HepG2 (cell line): ENCODE measurements around the gene CNRIP1. TPM values are rescaled to one million over a fixed set of nuclear protein-coding genes. Genes with fewer than 3 reads are reported as not detected.

Source experiments
- CERS6 ChIP-seq: sonication (generic); formaldehyde crosslinking; IDR thresholded peaks from 2 replicates; pipeline ENCODE4 v1.5.0; 2020; ENCODE audit warnings: missing genetic modification reagents
- HMGXB3 ChIP-seq: sonication (generic); formaldehyde crosslinking; IDR thresholded peaks from 2 replicates; pipeline ENCODE4 v1.4.0; 2020; ENCODE audit warnings: missing genetic modification reagents, borderline replicate concordance
- MIER3 ChIP-seq: IDR thresholded peaks from 2 replicates; pipeline ENCODE4 v1.6.1; 2016; ENCODE audit warnings: missing compliant biosample characterization, borderline replicate concordance
- PAF1 ChIP-seq: IDR thresholded peaks from 2 replicates; pipeline ENCODE4 v1.6.1; 2016; ENCODE audit warnings: missing genetic modification reagents, missing compliant biosample characterization
- ZHX2 ChIP-seq, 2 experiments: sonication (generic) in 1 of 2; formaldehyde crosslinking in 1 of 2; IDR thresholded peaks; 2 replicates each; pipeline versions ENCODE4 v1.6.1 to v1.9.0; 2014 to 2022; ENCODE audit warnings: antibody characterized with exemption in 1 of 2, borderline replicate concordance in 1 of 2, inconsistent platforms in 1 of 2, low read depth in 1 of 2, missing genetic modification reagents in 1 of 2
- ZNF747 ChIP-seq: sonication (generic); formaldehyde crosslinking; IDR thresholded peaks from 2 replicates; pipeline ENCODE4 v1.8.1; 2023; ENCODE audit warnings: missing genetic modification reagents, mild to moderate bottlenecking, borderline replicate concordance
- polyA plus RNA-seq, 8 experiments: library from polyadenylated mRNA; depleted of rRNA in 3 of 8; stranded (reverse) in 7 of 8; unstranded in 1 of 8; fragments of >200 nt; fragmentation: Illumina TruSeq in 4 of 8; extraction: Trizol in 4 of 8; gene quantifications; 2 replicates each; pipeline versions ENCODE4 v1.2.1 to v1.2.3, GENCODE V29; 2011 to 2016; ENCODE audit warnings: low read depth in 4 of 8, missing spikeins in 1 of 8, mixed read lengths in 1 of 8; ENCODE audit not compliant: insufficient read depth in 1 of 8
- total RNA-seq, 5 experiments: library from RNA; depleted of rRNA; stranded (reverse); fragments of >200 nt; fragmentation: Illumina TruSeq; extraction: Trizol; gene quantifications; 2 replicates each; pipeline ENCODE4 v1.2.3, GENCODE V29; 2016; ENCODE audit warnings: low read depth in 1 of 5
- TF ChIP-seq, protein P1 (sequence below), 2 experiments: fragments of 450-650 bp in 1 of 2; sonication (generic) in 1 of 2; formaldehyde crosslinking in 1 of 2; IDR thresholded peaks; 2 replicates each; pipeline versions ENCODE4 v1.6.1 to v1.8.0; 2016 to 2022; ENCODE audit warnings: antibody characterized with exemption in 1 of 2, mild to moderate bottlenecking in 1 of 2, missing genetic modification reagents in 1 of 2

Gene CNRIP1
- total and polyA plus RNA-seq, 2 of the 13 experiments (the other 11 are each of a cell fraction or from before 2014, with no cell fraction given) = not detected

DNA sequence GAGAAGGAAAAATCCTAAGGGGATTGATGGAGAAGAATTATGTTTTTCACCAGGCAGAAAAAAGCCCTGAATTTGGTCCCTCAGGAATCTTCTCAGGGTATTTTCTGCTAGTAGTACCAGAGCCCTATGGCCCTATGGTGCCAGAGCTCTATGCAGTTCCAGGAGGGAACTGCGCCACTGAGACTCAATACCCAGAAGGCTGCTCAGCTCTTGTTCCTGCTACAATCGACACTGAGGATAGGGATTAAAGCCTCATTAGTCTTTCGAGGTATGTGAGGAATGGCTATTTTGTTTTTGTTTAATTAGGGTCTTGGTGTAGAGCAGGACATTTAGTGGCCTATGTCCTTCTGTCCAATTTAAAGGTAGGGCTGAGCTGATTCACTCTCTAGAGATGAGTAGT, 45.7 kb downstream of the CNRIP1 start (continued):
- TF ChIP-seq HMGXB3 (CRISPR knock-in tag) = no peak
- TF ChIP-seq ZNF747 = no peak
- TF ChIP-seq ZHX2 (IDR thresholded peaks at IDR 0.05; ENCODE audit: low read depth) = no peak
- no peak for TF ChIP-seq ZHX2 (CRISPR knock-in tag; IDR thresholded peaks at IDR 0.05; ENCODE audit: borderline replicate concordance)
- TF ChIP-seq PAF1 (CRISPR knock-in tag) = no peak
- TF ChIP-seq, protein P1, sequence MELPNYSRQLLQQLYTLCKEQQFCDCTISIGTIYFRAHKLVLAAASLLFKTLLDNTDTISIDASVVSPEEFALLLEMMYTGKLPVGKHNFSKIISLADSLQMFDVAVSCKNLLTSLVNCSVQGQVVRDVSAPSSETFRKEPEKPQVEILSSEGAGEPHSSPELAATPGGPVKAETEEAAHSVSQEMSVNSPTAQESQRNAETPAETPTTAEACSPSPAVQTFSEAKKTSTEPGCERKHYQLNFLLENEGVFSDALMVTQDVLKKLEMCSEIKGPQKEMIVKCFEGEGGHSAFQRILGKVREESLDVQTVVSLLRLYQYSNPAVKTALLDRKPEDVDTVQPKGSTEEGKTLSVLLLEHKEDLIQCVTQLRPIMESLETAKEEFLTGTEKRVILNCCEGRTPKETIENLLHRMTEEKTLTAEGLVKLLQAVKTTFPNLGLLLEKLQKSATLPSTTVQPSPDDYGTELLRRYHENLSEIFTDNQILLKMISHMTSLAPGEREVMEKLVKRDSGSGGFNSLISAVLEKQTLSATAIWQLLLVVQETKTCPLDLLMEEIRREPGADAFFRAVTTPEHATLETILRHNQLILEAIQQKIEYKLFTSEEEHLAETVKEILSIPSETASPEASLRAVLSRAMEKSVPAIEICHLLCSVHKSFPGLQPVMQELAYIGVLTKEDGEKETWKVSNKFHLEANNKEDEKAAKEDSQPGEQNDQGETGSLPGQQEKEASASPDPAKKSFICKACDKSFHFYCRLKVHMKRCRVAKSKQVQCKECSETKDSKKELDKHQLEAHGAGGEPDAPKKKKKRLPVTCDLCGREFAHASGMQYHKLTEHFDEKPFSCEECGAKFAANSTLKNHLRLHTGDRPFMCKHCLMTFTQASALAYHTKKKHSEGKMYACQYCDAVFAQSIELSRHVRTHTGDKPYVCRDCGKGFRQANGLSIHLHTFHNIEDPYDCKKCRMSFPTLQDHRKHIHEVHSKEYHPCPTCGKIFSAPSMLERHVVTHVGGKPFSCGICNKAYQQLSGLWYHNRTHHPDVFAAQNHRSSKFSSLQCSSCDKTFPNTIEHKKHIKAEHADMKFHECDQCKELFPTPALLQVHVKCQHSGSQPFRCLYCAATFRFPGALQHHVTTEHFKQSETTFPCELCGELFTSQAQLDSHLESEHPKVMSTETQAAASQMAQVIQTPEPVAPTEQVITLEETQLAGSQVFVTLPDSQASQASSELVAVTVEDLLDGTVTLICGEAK (IDR thresholded peaks at IDR 0.05) = no peak
- TF ChIP-seq, protein P1 (CRISPR knock-in tag; IDR thresholded peaks at IDR 0.05) = no peak
- TF ChIP-seq MIER3 (CRISPR knock-in tag) = no peak
- TF ChIP-seq CERS6 (CRISPR knock-in tag) = no peak
